IPS-20b (cell line): Measurements from ENCODE around the gene BARHL1.
A peak's percentile ranks its signal among the peaks of the same experiment; 100 is the strongest.

Experiments
- H3K27ac ChIP-seq: one replicate; pipeline ENCODE4 v1.5.1; 2013; ENCODE audit warnings: low read length
- H3K27me3 ChIP-seq: 2 replicates; pipeline ENCODE4 v1.6.1; 2013; ENCODE audit warnings: mild to moderate bottlenecking, low read length, inconsistent platforms; ENCODE audit not compliant: insufficient read depth
- H3K36me3 ChIP-seq: 2 replicates; pipeline ENCODE4 v1.6.1; 2013; ENCODE audit warnings: low read depth, mild to moderate bottlenecking, inconsistent platforms, low read length, moderate library complexity; ENCODE audit not compliant: insufficient read depth
- H3K4me1 ChIP-seq: 2 replicates; pipeline ENCODE4 v1.6.1; 2013; ENCODE audit warnings: mild to moderate bottlenecking, control low read depth, inconsistent platforms, low read length, moderate library complexity; ENCODE audit not compliant: insufficient read depth
- H3K4me3 ChIP-seq: 2 replicates; pipeline ENCODE4 v1.5.1; 2013; ENCODE audit warnings: mild to moderate bottlenecking, low read length, inconsistent platforms
- H3K9ac ChIP-seq: 2 replicates; pipeline ENCODE4 v1.6.1; 2013; ENCODE audit warnings: low read depth, mild to moderate bottlenecking, inconsistent platforms, low read length, moderate library complexity
- H3K9me3 ChIP-seq: 2 replicates; pipeline ENCODE4 v1.6.1; 2013; ENCODE audit warnings: mild to moderate bottlenecking, low read depth, low read length, inconsistent platforms; ENCODE audit not compliant: insufficient read depth

BARHL1 gene

GRCh38 chr9:132600326-132600984 is 18.0 kb downstream of the BARHL1 start:
- no peak overlapping the region for H3K4me3 ChIP-seq
- H3K36me3 ChIP-seq = peaks cover 59% of the 10 kb centered on the region
- no peaks in the 10 kb centered on the region for H3K27me3 ChIP-seq
- no peak overlapping the region for H3K27ac ChIP-seq
- no peaks in the 10 kb centered on the region for H3K9me3 ChIP-seq
- no peak overlapping the region for H3K9ac ChIP-seq
- no peaks in the 10 kb centered on the region for H3K4me1 ChIP-seq

DNA sequence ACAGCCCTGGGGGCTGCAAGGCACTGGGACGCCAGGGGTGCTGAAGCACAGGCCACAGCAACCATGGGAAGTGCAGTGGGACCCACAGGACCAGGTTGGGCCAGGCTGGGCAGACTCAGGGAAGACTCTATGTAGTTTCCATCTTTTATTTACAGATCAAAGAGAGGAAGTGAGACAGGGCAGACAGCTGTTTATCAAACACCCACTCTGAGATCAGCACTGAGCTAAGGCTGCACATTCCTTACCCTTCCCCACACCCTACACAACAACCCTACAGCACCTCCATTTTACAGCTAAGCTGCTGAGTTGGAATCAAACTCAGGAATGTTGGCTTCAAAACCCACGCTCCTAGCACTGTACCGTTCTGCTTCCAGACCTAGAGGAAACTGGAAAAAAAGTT is 19.8 kb downstream of the BARHL1 start:
- Histone ChIP-seq H3K4me1 (no peaks in the 10 kb centered on the region), H3K9me3 (no peaks in the 10 kb centered on the region), H3K27me3 (no peaks in the 10 kb centered on the region), H3K27ac (no peak overlapping the region), H3K9ac (no peak overlapping the region), H3K36me3 (peaks cover 68% of the 10 kb centered on the region), H3K4me3 (no peak overlapping the region)

DNA sequence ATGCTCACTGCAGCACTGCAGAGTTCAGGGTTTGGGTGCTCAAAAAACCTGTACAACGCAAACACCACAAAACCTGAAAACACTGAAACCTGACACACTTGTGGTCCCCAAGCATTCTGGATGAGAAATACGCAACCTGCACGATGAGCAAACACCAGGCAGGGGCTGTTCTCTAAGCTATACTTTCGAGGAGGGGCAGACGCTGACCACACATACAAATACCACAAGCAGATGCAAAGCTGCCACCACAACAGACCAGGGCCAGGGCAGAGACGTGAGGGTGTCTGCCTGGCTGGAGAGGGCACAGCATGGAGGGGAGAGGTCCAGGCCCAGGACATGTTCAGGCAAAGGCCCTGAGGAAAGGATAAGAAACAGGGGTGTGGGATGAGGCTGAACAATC is 23.0 kb downstream of the BARHL1 start:
- H3K27me3 ChIP-seq = no peaks in the 10 kb centered on the region
- H3K4me3 ChIP-seq = no peak overlapping the region
- H3K9me3 ChIP-seq = no peaks in the 10 kb centered on the region
- H3K4me1 ChIP-seq = no peaks in the 10 kb centered on the region
- H3K9ac ChIP-seq = no peak overlapping the region
- H3K27ac ChIP-seq = no peak overlapping the region
- H3K36me3 ChIP-seq = peaks cover 77% of the 10 kb centered on the region

- Histone ChIP-seq H3K27ac (no peak overlapping the region), H3K36me3 (peaks cover 77% of the 10 kb centered on the region), H3K4me3 (no peak overlapping the region), H3K4me1 (no peaks in the 10 kb centered on the region), H3K27me3 (no peaks in the 10 kb centered on the region), H3K9ac (no peak overlapping the region), H3K9me3 (no peaks in the 10 kb centered on the region)
These were observed 23.7 kb downstream of the BARHL1 start for GRCh38 chr9:132606066-132606465.

DNA sequence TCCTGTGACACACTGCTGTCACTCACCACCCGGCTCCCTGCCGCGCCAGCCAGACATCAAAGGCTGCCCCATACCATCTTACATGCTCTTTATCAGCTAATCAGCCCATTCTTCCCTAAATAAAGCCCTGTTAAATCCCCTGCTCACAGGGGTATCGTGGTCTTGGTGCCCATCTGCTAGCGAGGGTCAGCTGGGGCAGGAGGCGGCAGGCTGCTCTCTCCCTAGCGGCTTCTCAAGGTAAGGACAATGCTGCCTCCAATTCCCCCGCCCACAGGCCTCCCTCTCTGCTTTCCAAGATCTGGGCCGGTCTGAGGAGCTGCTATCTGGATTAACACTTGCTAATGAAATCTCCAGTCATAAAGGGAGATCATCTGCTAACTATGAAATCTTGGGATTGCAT is 26.8 kb downstream of the BARHL1 start:
- Histone ChIP-seq H3K9me3 (no peaks in the 10 kb centered on the region), H3K9ac (no peak overlapping the region), H3K4me1 (no peaks in the 10 kb centered on the region), H3K27ac (no peak overlapping the region), H3K27me3 (no peaks in the 10 kb centered on the region), H3K4me3 (no peak overlapping the region), H3K36me3 (peaks cover 89% of the 10 kb centered on the region)

DNA sequence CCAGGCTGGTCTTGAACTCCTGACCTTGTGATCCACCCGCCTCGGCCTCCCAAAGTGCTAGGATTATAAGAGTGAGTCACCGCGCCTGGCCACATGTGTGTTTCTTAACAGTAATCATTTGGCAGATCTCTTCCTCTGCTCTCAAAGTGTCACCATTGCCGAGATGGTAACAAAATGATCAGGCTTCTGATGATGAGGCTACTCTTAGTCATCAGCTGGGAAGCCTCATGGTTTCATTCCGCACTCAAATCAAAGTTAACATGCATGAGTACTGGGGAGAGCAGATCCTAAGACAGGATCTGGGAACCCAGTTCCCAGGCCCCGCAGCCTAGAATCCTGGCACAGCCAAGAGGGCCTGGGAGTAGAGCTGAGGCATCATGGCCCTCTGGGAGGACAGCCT is 27.4 kb downstream of the BARHL1 start:
- Histone ChIP-seq H3K27me3 (no peaks in the 10 kb centered on the region), H3K4me3 (no peak overlapping the region), H3K27ac (no peak overlapping the region), H3K9ac (no peak overlapping the region), H3K9me3 (no peaks in the 10 kb centered on the region), H3K36me3 (peaks cover 89% of the 10 kb centered on the region), H3K4me1 (no peaks in the 10 kb centered on the region)

DNA sequence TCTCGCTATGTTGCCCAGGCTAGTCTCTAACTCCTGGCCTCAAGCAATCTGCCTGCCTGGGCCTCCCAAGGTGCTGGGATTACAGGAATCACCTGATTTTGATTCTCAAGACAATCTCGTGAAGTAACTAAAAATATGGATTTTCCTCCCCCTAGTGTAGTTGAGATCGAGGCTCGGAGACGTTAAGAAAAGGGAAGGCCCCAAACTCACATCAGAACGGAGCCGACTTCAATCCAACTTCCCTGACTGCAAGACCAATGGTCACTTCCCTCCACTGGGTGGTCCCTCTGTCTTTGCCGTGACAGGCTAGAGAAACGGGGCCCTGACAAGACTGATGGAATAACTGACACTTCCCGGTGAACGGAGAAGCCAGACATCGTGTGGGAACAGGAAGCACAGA is 28.3 kb downstream of the BARHL1 start:
- Histone ChIP-seq H3K36me3 (peaks cover 89% of the 10 kb centered on the region), H3K27ac (no peak overlapping the region), H3K4me3 (no peak overlapping the region)

GRCh38 chr9:132614324-132614723 is 31.9 kb downstream of the BARHL1 start:
- peaks cover 93% of the 10 kb centered on the region for H3K36me3 ChIP-seq
- H3K4me1 ChIP-seq = peaks cover 9% of the 10 kb centered on the region
- no peak overlapping the region for H3K9ac ChIP-seq
- no peaks in the 10 kb centered on the region for H3K9me3 ChIP-seq
- H3K27me3 ChIP-seq = no peaks in the 10 kb centered on the region
- H3K27ac ChIP-seq = no peak overlapping the region
- H3K4me3 ChIP-seq = no peak overlapping the region

More for the DNA sequence above, 28.3 kb downstream of the BARHL1 start:
- no peak overlapping the region for H3K9ac ChIP-seq
- no peaks in the 10 kb centered on the region for H3K27me3 ChIP-seq
- peaks cover 4% of the 10 kb centered on the region for H3K4me1 ChIP-seq
- H3K9me3 ChIP-seq = no peaks in the 10 kb centered on the region

GRCh38 chr9:132615774-132616173 is 33.4 kb downstream of the BARHL1 start:
- Histone ChIP-seq H3K4me1 (peaks cover 9% of the 10 kb centered on the region), H3K27ac (no peak overlapping the region), H3K9ac (no peak overlapping the region), H3K36me3 (peaks cover 85% of the 10 kb centered on the region), H3K4me3 (peak overlapping the region; percentile 13; the same call in 1 of the 2 replicates), H3K9me3 (no peaks in the 10 kb centered on the region), H3K27me3 (no peaks in the 10 kb centered on the region)

- H3K4me1 ChIP-seq = peaks cover 9% of the 10 kb centered on the region
- peaks cover 77% of the 10 kb centered on the region for H3K36me3 ChIP-seq
- H3K9ac ChIP-seq = no peak overlapping the region
These were observed 34.3 kb downstream of the BARHL1 start for GRCh38 chr9:132616725-132617124.

DNA sequence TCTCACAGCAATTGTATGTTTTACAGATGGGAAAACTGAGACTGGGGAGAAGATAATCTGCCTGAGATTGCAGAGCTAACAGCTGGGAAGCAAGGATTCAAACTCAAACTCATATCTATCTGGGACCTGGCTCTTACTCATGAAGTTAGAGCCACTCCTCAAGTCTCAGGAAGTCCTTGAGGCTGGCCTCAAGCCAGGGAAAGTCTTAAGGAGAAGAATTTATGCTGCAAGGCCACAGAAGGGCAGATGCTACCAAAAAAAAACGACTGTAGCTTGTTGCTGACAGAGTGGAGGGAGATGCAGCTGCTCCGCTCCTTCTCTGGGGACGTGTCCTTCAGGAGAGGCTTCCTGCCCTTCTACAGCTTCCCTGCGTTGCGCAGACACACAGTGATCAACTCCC is 39.8 kb downstream of the BARHL1 start:
- no peak overlapping the region for H3K9ac ChIP-seq
- no peak overlapping the region for H3K4me3 ChIP-seq
- H3K27ac ChIP-seq = no peak overlapping the region
- no peaks in the 10 kb centered on the region for H3K4me1 ChIP-seq
- H3K27me3 ChIP-seq = no peaks in the 10 kb centered on the region
- no peaks in the 10 kb centered on the region for H3K9me3 ChIP-seq
- H3K36me3 ChIP-seq = peaks cover 64% of the 10 kb centered on the region

More at GRCh38 chr9:132616725-132617124, 34.3 kb downstream of the BARHL1 start:
- H3K4me3 ChIP-seq = no peak overlapping the region
- no peak overlapping the region for H3K27ac ChIP-seq
- H3K27me3 ChIP-seq = no peaks in the 10 kb centered on the region
- H3K9me3 ChIP-seq = no peaks in the 10 kb centered on the region

DNA sequence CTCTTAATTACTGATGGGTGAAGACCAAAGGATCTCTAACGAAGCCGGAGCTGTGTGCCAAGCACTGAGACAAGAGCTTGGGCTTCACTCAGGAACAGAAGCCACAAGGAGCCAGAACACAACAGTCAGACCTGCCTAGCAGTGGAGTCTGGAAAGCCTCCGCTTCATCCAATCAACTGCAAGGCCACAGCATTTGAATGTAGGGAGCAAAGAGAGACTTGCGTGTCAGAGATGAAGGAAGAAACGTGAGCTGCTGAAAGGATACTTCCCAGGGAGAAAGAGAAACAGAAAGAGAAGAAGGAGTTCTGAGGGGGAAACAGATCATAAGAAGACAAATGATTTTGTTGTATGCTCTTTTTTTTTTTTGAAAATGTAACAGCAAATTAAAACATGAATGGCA is 43.9 kb downstream of the BARHL1 start:
- no peak overlapping the region for H3K9ac ChIP-seq
- H3K9me3 ChIP-seq = no peaks in the 10 kb centered on the region
- H3K4me3 ChIP-seq = no peak overlapping the region
- H3K4me1 ChIP-seq = no peaks in the 10 kb centered on the region; the same call in 1 of the 2 replicates
- no peak overlapping the region for H3K27ac ChIP-seq
- H3K36me3 ChIP-seq = peaks cover 78% of the 10 kb centered on the region
- H3K27me3 ChIP-seq = no peaks in the 10 kb centered on the region
